Naive thymus-derived CD4-positive, alpha-beta T cell (primary cell): ENCODE measurements around the gene TSHZ2. TPM values are rescaled to one million over a fixed set of nuclear protein-coding genes. Genes with fewer than 3 reads are reported as not detected.

Source experiments
- ATAC-seq: fragments of 150-1000 bp; cut with Tn5 transposase; 2 replicates; pipeline ENCODE4 v1.10.0; 2021; ENCODE audit warnings: mild to moderate bottlenecking, moderate library complexity
- CTCF ChIA-PET: fragments of 350-600 bp; sonication (Branson Sonifier 250); formaldehyde crosslinking; loops from one replicate; lab custom pipeline; 2021; ENCODE audit warnings: antibody characterized with exemption; lab: Charles Lee
- POLR2A ChIA-PET: fragments of 350-600 bp; sonication (Branson Sonifier 250); formaldehyde crosslinking; loops from one replicate; lab custom pipeline; 2021; ENCODE audit warnings: antibody characterized with exemption, inconsistent platforms; lab: Charles Lee
- DNase-seq, 9 donors: peaks; one replicate each; pipeline versions ENCODE4 v3.0.0 to v3.0.0-alpha.2; 2020 to 2022; ENCODE audit warnings: mixed read lengths in 1 of 9
- H3K27ac ChIP-seq: one replicate; pipeline ENCODE4 v1.7.0; 2013; ENCODE audit warnings: mild to moderate bottlenecking, low read depth, low read length, moderate library complexity
- H3K27me3 ChIP-seq, 2 donors: one replicate each; pipeline ENCODE4 v1.7.0; 2013; ENCODE audit warnings: low read length in 2 of 2, mild to moderate bottlenecking in 2 of 2, moderate library complexity in 2 of 2; ENCODE audit not compliant: control insufficient read depth in 2 of 2, insufficient read depth in 2 of 2
- H3K36me3 ChIP-seq, 3 experiments: 1 replicate in 2 of 3; 2 replicates in 1 of 3; pipeline ENCODE4 v1.7.0; 2013; ENCODE audit warnings: low read length in 3 of 3, mild to moderate bottlenecking in 3 of 3, moderate library complexity in 1 of 3; ENCODE audit not compliant: insufficient read depth in 3 of 3, control insufficient read depth in 2 of 3
- H3K4me1 ChIP-seq, 2 donors: one replicate each; pipeline ENCODE4 v1.7.0; 2013; ENCODE audit warnings: low read length in 2 of 2, mild to moderate bottlenecking in 2 of 2, moderate library complexity in 1 of 2; ENCODE audit not compliant: control insufficient read depth in 2 of 2, insufficient read depth in 2 of 2
- H3K4me3 ChIP-seq: 2 replicates; pipeline ENCODE4 v1.7.0; 2013; ENCODE audit warnings: mild to moderate bottlenecking, low read length
- H3K9me3 ChIP-seq, 3 experiments: 1 replicate in 2 of 3; 2 replicates in 1 of 3; pipeline ENCODE4 v1.7.0; 2013; ENCODE audit warnings: low read length in 3 of 3; ENCODE audit not compliant: control insufficient read depth in 2 of 3
- H3K27ac Mint-ChIP-seq, 9 donors: one replicate each; pipeline ENCODE4 v1.8.0; 2020 to 2022; ENCODE audit warnings: mixed read lengths in 9 of 9, mild to moderate bottlenecking in 8 of 9, moderate library complexity in 5 of 9, inconsistent platforms in 2 of 9
- H3K27me3 Mint-ChIP-seq, 5 donors: one replicate each; pipeline ENCODE4 v1.8.0; 2021 to 2022; ENCODE audit warnings: mixed read lengths in 5 of 5, mild to moderate bottlenecking in 1 of 5
- H3K36me3 Mint-ChIP-seq, 5 donors: one replicate each; pipeline ENCODE4 v1.8.0; 2020 to 2022; ENCODE audit warnings: mixed read lengths in 5 of 5, mild to moderate bottlenecking in 3 of 5, inconsistent platforms in 1 of 5
- H3K4me1 Mint-ChIP-seq, 7 donors: one replicate each; pipeline ENCODE4 v1.8.0; 2020 to 2022; ENCODE audit warnings: mixed read lengths in 7 of 7, mild to moderate bottlenecking in 3 of 7, inconsistent platforms in 1 of 7
- H3K4me3 Mint-ChIP-seq, 10 donors: one replicate each; pipeline ENCODE4 v1.8.0; 2020 to 2022; ENCODE audit warnings: mild to moderate bottlenecking in 10 of 10, mixed read lengths in 10 of 10, moderate library complexity in 6 of 10, inconsistent platforms in 2 of 10
- H3K9me3 Mint-ChIP-seq, 11 donors: one replicate each; pipeline ENCODE4 v1.8.0; 2020 to 2022; ENCODE audit warnings: mixed read lengths in 11 of 11, mild to moderate bottlenecking in 4 of 11, inconsistent platforms in 1 of 11, moderate library complexity in 1 of 11
- intact Hi-C, 2 donors: fragments of 100-400 bp; cut with micrococcal nuclease; formaldehyde crosslinking; loops; one replicate each; pipeline ENCODE4 v1.15.1; 2023
- polyA plus RNA-seq, 2 donors: library from polyadenylated mRNA; unstranded; fragments of 300-500 nt; fragmentation: Illumina TruSeq; gene quantifications; one replicate each; pipeline ENCODE4 v1.2.3, GENCODE V29; 2021
- total RNA-seq, 6 experiments: library from RNA in 5 of 6; stranded (reverse) in 5 of 6; gene quantifications; 1 replicate in 5 of 6; 2 replicates in 1 of 6; pipeline ENCODE4 v1.2.3 and lab custom pipeline; 2021 to 2026

The TSHZ2 gene
- total and polyA plus RNA-seq, 7 experiments from 2014 or later, result 6.0 to 84.5 (median 42.5) TPM

GRCh38 chr20:53264604-53265003, 292.4 kb downstream of the TSHZ2 start:
- Mint-ChIP-seq H3K9me3 (no peaks in the 10 kb centered on the region), H3K27ac (no peak overlapping the region), H3K4me3 (no peak overlapping the region), H3K4me1 (peaks cover 0 to 16% (median 0%) of the 10 kb centered on the region in 7 donors), H3K36me3 (peaks cover 0 to 18% (median 7%) of the 10 kb centered on the region in 5 donors), H3K27me3 (peaks cover 0 to 5% (median 0%) of the 10 kb centered on the region in 5 donors)
- H3K27me3 ChIP-seq, result no peaks in the 10 kb centered on the region
- H3K27ac ChIP-seq, result no peak overlapping the region
- H3K4me3 ChIP-seq, result no peak overlapping the region
- no peaks in the 10 kb centered on the region for H3K9me3 ChIP-seq
- no peaks in the 10 kb centered on the region for H3K4me1 ChIP-seq
- CTCF ChIA-PET, result interaction anchor here (0.6 kb wide), 1 partner anchor 90 kb away, joined by 3 read pairs; no protein-coding TSS in a partner anchor
- ATAC-seq (no peak), DNase-seq (no peak)
- intact Hi-C loops, result no loop called here
- POLR2A ChIA-PET, result no interaction called here
- no peaks in the 10 kb centered on the region for H3K36me3 ChIP-seq

- no peaks in the 10 kb centered on the region for H3K36me3 ChIP-seq
- H3K36me3 Mint-ChIP-seq, result peaks cover 0 to 13% (median 7%) of the 10 kb centered on the region in 5 donors
- no peak overlapping the region for H3K4me3 Mint-ChIP-seq
- no peak overlapping the region for H3K4me3 ChIP-seq
- CTCF ChIA-PET, result no interaction called here
- H3K27me3 ChIP-seq, result no peaks in the 10 kb centered on the region
- intact Hi-C loops, result no loop called here
- peaks cover 0 to 5% (median 0%) of the 10 kb centered on the region in 5 donors for H3K27me3 Mint-ChIP-seq
- ATAC-seq, result no peak
- POLR2A ChIA-PET, result no interaction called here
- no peaks in the 10 kb centered on the region for H3K9me3 ChIP-seq
- no peak for DNase-seq
- H3K4me1 Mint-ChIP-seq, result peaks cover 0 to 12% (median 0%) of the 10 kb centered on the region in 7 donors
- no peaks in the 10 kb centered on the region for H3K9me3 Mint-ChIP-seq
- H3K27ac Mint-ChIP-seq, result peak overlapping the region in 1 of 9 donors; percentile 44
- no peaks in the 10 kb centered on the region for H3K4me1 ChIP-seq
- H3K27ac ChIP-seq, result no peak overlapping the region
Observed at GRCh38 chr20:53265304-53265875, 293.2 kb downstream of the TSHZ2 start.

GRCh38 chr20:53269380-53269779, 297.2 kb downstream of the TSHZ2 start:
- CTCF ChIA-PET, result no interaction called here
- H3K4me3 Mint-ChIP-seq, result no peak overlapping the region
- no peaks in the 10 kb centered on the region for H3K27me3 Mint-ChIP-seq
- H3K36me3 ChIP-seq, result no peaks in the 10 kb centered on the region
- H3K36me3 Mint-ChIP-seq, result peaks cover 0 to 27% (median 17%) of the 10 kb centered on the region in 5 donors
- POLR2A ChIA-PET, result no interaction called here
- no peak overlapping the region for H3K27ac ChIP-seq
- no peak overlapping the region for H3K27ac Mint-ChIP-seq
- DNase-seq (no peak), ATAC-seq (no peak)
- intact Hi-C loops, result no loop called here
- no peaks in the 10 kb centered on the region for H3K9me3 Mint-ChIP-seq
- no peaks in the 10 kb centered on the region for H3K4me1 ChIP-seq
- no peaks in the 10 kb centered on the region for H3K27me3 ChIP-seq
- peaks cover 0 to 5% (median 0%) of the 10 kb centered on the region in 7 donors for H3K4me1 Mint-ChIP-seq
- H3K4me3 ChIP-seq, result no peak overlapping the region
- H3K9me3 ChIP-seq, result no peaks in the 10 kb centered on the region

GRCh38 chr20:53270792-53271375, 298.7 kb downstream of the TSHZ2 start:
- H3K27me3 ChIP-seq, result no peaks in the 10 kb centered on the region
- DNase-seq, result no peak
- intact Hi-C loops, result no loop called here
- no peaks in the 10 kb centered on the region for H3K27me3 Mint-ChIP-seq
- H3K4me1 Mint-ChIP-seq, result peaks cover 0 to 4% (median 0%) of the 10 kb centered on the region in 7 donors
- no peak overlapping the region for H3K4me3 ChIP-seq
- no peak overlapping the region for H3K27ac ChIP-seq
- no peaks in the 10 kb centered on the region for H3K9me3 ChIP-seq
- ChIA-PET CTCF (no interaction called here), POLR2A (no interaction called here)
- no peaks in the 10 kb centered on the region for H3K36me3 ChIP-seq
- H3K4me3 Mint-ChIP-seq, result no peak overlapping the region
- H3K27ac Mint-ChIP-seq, result no peak overlapping the region
- H3K4me1 ChIP-seq, result no peaks in the 10 kb centered on the region
- ATAC-seq, result no peak
- H3K36me3 Mint-ChIP-seq, result peaks cover 2 to 35% (median 21%) of the 10 kb centered on the region in 5 donors
- H3K9me3 Mint-ChIP-seq, result no peaks in the 10 kb centered on the region

- CTCF ChIA-PET, result no interaction called here
- Mint-ChIP-seq H3K27ac (no peak overlapping the region), H3K36me3 (peaks cover 4 to 53% (median 22%) of the 10 kb centered on the region in 5 donors), H3K4me1 (peaks cover 0 to 8% (median 0%) of the 10 kb centered on the region in 7 donors), H3K4me3 (no peak overlapping the region), H3K9me3 (peaks cover 0 to 3% (median 0%) of the 10 kb centered on the region in 11 donors), H3K27me3 (no peaks in the 10 kb centered on the region)
- no peak overlapping the region for H3K4me3 ChIP-seq
- POLR2A ChIA-PET, result no interaction called here
- no peaks in the 10 kb centered on the region for H3K9me3 ChIP-seq
- DNase-seq (no peak), ATAC-seq (no peak)
- intact Hi-C loops, result no loop called here
- H3K27ac ChIP-seq, result no peak overlapping the region
- H3K36me3 ChIP-seq, result no peaks in the 10 kb centered on the region
- H3K4me1 ChIP-seq, result no peaks in the 10 kb centered on the region
- H3K27me3 ChIP-seq, result no peaks in the 10 kb centered on the region
Observed at GRCh38 chr20:53274365-53274764, 302.2 kb downstream of the TSHZ2 start.

- Histone ChIP-seq H3K4me1 (no peaks in the 10 kb centered on the region), H3K9me3 (no peaks in the 10 kb centered on the region), H3K36me3 (no peaks in the 10 kb centered on the region), H3K4me3 (no peak overlapping the region), H3K27ac (no peak overlapping the region), H3K27me3 (no peaks in the 10 kb centered on the region)
- no peak overlapping the region for H3K4me3 Mint-ChIP-seq
- peaks cover 0 to 8% (median 0%) of the 10 kb centered on the region in 7 donors for H3K4me1 Mint-ChIP-seq
- ATAC-seq (no peak), DNase-seq (no peak)
- intact Hi-C loops, result no loop called here
- ChIA-PET POLR2A (no interaction called here), CTCF (no interaction called here)
- no peak overlapping the region for H3K27ac Mint-ChIP-seq
- H3K27me3 Mint-ChIP-seq, result no peaks in the 10 kb centered on the region
- peaks cover 4 to 56% (median 27%) of the 10 kb centered on the region in 5 donors for H3K36me3 Mint-ChIP-seq
- peaks cover 0 to 3% (median 0%) of the 10 kb centered on the region in 11 donors for H3K9me3 Mint-ChIP-seq
Observed at GRCh38 chr20:53274807-53275206, 302.6 kb downstream of the TSHZ2 start.

- no peaks in the 10 kb centered on the region for H3K27me3 Mint-ChIP-seq
- ATAC-seq, result no peak
- no peak overlapping the region for H3K4me3 ChIP-seq
- no peaks in the 10 kb centered on the region for H3K27me3 ChIP-seq
- H3K9me3 Mint-ChIP-seq, result peaks cover 0 to 3% (median 0%) of the 10 kb centered on the region in 11 donors
- H3K4me3 Mint-ChIP-seq, result no peak overlapping the region
- no peak overlapping the region for H3K27ac ChIP-seq
- peaks cover 4 to 56% (median 27%) of the 10 kb centered on the region in 5 donors for H3K36me3 Mint-ChIP-seq
- no peaks in the 10 kb centered on the region for H3K4me1 ChIP-seq
- intact Hi-C loops, result no loop called here
- H3K36me3 ChIP-seq, result no peaks in the 10 kb centered on the region
- no peaks in the 10 kb centered on the region for H3K9me3 ChIP-seq
- ChIA-PET POLR2A (no interaction called here), CTCF (no interaction called here)
- no peak for DNase-seq
- H3K27ac Mint-ChIP-seq, result no peak overlapping the region
- peaks cover 0 to 8% (median 0%) of the 10 kb centered on the region in 7 donors for H3K4me1 Mint-ChIP-seq
Observed at GRCh38 chr20:53276143-53276542, 304.0 kb downstream of the TSHZ2 start.
